Mammary epithelial cell (primary cell): ENCODE data around the gene UPK1A.

ENCODE experiments used
- EZH2 ChIP-seq: IDR thresholded peaks from 2 replicates; pipeline ENCODE4 v1.6.1; 2012; ENCODE audit warnings: low read length, inconsistent platforms, borderline replicate concordance
- TF ChIP-seq, protein P1 (sequence below), 2 donors: IDR thresholded peaks in 1 of 2; conservative IDR thresholded peaks in 1 of 2; 2 replicates each; pipeline ENCODE4 v1.5.1; 2011 to 2012; ENCODE audit warnings: inconsistent platforms in 2 of 2, low read length in 2 of 2, mild to moderate bottlenecking in 2 of 2, control low read depth in 1 of 2, low read depth in 1 of 2; ENCODE audit not compliant: insufficient read depth in 1 of 2; ENCODE audit errors: extremely low read depth in 1 of 2

DNA sequence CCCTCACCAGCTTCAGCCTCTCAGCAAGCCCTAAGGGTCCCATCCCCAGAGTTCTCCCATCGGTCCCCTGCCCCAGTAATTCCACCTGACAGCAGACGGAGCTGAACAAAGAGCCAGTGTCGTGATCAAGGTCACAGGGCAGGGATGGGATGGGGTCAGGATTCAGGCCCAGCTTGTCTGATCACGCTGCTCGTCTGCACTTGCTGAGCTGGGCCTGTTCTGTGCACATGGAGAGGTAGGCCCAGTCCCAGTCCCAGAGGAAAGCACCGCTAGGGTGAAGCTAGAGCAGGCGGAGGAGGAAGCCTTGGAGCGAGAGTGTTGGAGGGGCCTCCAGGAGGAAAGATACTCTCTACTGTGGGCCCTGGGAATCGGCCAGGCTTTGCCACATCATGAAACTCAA is 44.6 kb upstream of the UPK1A start:
- TF ChIP-seq, protein P1, sequence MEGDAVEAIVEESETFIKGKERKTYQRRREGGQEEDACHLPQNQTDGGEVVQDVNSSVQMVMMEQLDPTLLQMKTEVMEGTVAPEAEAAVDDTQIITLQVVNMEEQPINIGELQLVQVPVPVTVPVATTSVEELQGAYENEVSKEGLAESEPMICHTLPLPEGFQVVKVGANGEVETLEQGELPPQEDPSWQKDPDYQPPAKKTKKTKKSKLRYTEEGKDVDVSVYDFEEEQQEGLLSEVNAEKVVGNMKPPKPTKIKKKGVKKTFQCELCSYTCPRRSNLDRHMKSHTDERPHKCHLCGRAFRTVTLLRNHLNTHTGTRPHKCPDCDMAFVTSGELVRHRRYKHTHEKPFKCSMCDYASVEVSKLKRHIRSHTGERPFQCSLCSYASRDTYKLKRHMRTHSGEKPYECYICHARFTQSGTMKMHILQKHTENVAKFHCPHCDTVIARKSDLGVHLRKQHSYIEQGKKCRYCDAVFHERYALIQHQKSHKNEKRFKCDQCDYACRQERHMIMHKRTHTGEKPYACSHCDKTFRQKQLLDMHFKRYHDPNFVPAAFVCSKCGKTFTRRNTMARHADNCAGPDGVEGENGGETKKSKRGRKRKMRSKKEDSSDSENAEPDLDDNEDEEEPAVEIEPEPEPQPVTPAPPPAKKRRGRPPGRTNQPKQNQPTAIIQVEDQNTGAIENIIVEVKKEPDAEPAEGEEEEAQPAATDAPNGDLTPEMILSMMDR (conservative IDR thresholded peaks at IDR 0.05 in 1 of 2, IDR thresholded peaks at IDR 0.05 in 1 of 2; ENCODE audit: extremely low read depth in 1 of 2, insufficient read depth in 1 of 2, low read depth in 1 of 2, low read length in 2 of 2), result no peak
- no peak for TF ChIP-seq EZH2
